ENCODE measurements around the gene CD58.

Gene CD58

DNA sequence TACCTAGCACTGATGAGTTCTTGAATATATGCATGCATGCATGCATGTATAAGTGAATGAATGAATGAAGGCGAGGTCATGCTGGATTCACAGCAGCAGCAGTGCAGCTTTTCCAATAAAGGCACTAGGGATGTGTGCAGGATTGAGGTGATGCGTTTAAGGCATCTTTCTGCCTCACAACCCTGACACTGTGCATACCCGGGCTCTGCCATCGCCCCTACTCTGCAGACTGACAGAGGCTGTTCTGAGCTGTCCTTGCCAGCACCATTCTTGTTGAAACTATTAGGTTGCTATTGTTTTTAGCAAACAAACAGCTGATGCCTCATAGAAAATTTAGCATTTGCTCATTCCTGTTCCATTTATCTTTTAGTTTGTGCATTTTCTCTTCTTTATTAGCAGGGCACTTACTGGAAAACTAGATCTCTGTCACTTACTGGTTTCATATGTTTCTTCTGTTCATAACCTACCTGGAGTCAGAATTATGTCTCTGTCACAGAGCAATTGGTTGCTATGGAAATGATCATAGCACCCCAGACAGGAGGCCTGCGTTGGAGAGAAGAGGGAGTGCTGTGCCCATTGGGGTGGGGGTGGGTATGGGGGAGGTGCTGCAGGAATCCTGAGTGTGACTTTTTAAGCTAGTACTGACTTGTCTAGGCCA, 79.0 kb downstream of the CD58 start:
- Histone ChIP-seq H3K27me3 (ENCODE audit: insufficient read depth, low read depth, severe bottlenecking) (no peaks in the 10 kb centered on the region), H3K4me3 (ENCODE audit: low read depth, low read length) (no peak overlapping the region), H3K9me3 (ENCODE audit: severe bottlenecking) (no peaks in the 10 kb centered on the region), H3K27ac (no peak overlapping the region), H3K36me3 (no peaks in the 10 kb centered on the region)
- no peak for DNase-seq
- TF ChIP-seq, protein P1, sequence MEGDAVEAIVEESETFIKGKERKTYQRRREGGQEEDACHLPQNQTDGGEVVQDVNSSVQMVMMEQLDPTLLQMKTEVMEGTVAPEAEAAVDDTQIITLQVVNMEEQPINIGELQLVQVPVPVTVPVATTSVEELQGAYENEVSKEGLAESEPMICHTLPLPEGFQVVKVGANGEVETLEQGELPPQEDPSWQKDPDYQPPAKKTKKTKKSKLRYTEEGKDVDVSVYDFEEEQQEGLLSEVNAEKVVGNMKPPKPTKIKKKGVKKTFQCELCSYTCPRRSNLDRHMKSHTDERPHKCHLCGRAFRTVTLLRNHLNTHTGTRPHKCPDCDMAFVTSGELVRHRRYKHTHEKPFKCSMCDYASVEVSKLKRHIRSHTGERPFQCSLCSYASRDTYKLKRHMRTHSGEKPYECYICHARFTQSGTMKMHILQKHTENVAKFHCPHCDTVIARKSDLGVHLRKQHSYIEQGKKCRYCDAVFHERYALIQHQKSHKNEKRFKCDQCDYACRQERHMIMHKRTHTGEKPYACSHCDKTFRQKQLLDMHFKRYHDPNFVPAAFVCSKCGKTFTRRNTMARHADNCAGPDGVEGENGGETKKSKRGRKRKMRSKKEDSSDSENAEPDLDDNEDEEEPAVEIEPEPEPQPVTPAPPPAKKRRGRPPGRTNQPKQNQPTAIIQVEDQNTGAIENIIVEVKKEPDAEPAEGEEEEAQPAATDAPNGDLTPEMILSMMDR (IDR thresholded peaks at IDR 0.05; ENCODE audit: low read depth, low read length) = no peak

DNA sequence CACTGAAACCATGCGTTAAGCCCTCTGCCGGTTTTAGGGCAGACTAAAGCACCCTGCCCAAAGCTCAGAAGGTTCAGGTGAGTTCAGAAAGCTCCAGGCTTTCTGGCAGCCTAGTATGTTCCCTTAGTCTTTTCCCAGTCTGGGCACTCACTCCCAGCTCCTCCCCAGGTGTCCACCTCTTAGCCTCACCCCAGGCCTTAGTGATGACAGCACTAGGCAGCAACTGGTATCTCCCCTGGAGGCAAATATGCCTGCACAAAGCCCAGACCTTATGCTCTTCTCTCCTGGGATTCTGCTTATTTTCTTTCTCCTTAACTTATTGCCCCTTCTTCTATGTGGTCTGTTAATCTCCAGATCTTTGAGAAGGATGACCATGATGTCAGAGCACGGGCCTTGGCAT, 80.2 kb downstream of the CD58 start:
- TF ChIP-seq, protein P1 (IDR thresholded peaks at IDR 0.05; ENCODE audit: low read depth, low read length) = no peak
- Histone ChIP-seq H3K4me3 (ENCODE audit: low read depth, low read length) (no peak overlapping the region), H3K27ac (no peak overlapping the region), H3K9me3 (ENCODE audit: severe bottlenecking) (no peaks in the 10 kb centered on the region), H3K36me3 (no peaks in the 10 kb centered on the region), H3K27me3 (ENCODE audit: insufficient read depth, low read depth, severe bottlenecking) (no peaks in the 10 kb centered on the region)
- no peak for DNase-seq

DNA sequence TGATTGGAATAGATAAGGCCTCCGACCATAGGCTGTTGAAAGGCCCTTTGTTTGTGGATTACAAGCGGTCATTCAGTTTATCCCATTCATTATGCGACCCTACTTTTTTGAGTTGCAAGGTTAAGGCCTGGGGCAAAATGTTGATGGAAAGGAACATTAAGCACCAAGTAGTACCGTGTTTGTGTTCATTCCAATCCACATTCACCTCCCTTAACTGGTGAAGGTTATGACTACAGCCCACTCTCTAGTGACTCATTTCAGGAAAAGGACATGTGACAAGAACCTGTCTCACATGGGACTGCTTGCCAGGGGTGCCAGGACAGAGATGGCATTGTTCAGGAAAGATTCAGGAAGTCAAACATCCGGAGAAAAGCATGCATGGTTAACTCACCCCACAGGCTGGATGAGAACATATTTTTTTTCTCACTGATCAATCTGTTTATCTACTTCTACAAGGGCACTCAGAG, 81.6 kb downstream of the CD58 start:
- no peaks in the 10 kb centered on the region for H3K36me3 ChIP-seq
- H3K4me3 ChIP-seq (ENCODE audit: low read depth, low read length) = no peak overlapping the region
- no peak overlapping the region for H3K27ac ChIP-seq
- TF ChIP-seq, protein P1 (IDR thresholded peaks at IDR 0.05; ENCODE audit: low read depth, low read length) = no peak
- H3K9me3 ChIP-seq (ENCODE audit: severe bottlenecking) = no peaks in the 10 kb centered on the region
- no peak for DNase-seq
- H3K27me3 ChIP-seq (ENCODE audit: insufficient read depth, low read depth, severe bottlenecking) = no peaks in the 10 kb centered on the region

DNA sequence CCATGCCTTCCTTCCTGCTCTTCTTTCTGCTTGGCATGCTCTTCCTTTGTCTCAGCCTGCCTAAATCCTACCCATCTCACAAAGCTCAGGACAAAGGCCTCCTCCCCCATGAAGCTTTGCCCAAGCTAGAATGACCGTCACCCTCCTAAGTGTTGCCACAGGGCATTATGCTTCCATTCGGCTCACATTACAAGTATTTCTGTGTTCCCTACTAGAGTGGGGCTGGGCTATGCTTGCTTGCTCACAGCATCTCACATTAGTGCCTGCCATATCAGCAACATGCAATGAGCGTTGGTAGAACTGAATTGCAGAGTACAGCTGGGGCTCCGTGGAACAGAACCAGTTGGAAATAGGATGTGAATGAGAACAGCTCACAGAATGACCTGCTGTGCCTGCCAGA, 82.8 kb downstream of the CD58 start:
- no peak overlapping the region for H3K27ac ChIP-seq
- H3K27me3 ChIP-seq (ENCODE audit: insufficient read depth, low read depth, severe bottlenecking) = no peaks in the 10 kb centered on the region
- DNase-seq = no peak
- H3K9me3 ChIP-seq (ENCODE audit: severe bottlenecking) = no peaks in the 10 kb centered on the region
- no peaks in the 10 kb centered on the region for H3K36me3 ChIP-seq
- no peak overlapping the region for H3K4me3 ChIP-seq (ENCODE audit: low read depth, low read length)
- TF ChIP-seq, protein P1 (IDR thresholded peaks at IDR 0.05; ENCODE audit: low read depth, low read length) = no peak

DNA sequence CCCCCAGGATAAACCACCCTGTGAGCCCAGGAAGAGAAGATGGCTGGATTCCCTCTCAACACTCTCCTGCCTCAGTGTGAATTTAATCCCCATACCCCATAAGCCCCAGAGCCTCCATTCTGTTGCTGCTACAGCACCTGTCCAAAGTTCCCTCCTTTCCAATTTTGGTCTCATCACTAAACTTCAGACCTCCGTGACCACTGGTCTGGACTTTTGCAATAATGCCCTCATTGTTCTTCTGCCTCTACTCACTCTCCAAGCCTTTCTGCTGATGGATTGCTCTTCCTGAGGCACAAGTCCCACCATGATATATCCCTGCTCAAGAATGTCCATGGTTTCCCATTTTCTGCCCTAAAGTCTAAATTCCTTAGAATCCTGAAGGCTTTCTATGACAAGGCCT, 83.2 kb downstream of the CD58 start:
- H3K36me3 ChIP-seq = no peaks in the 10 kb centered on the region
- DNase-seq = no peak
- H3K27ac ChIP-seq = no peak overlapping the region
- H3K27me3 ChIP-seq (ENCODE audit: insufficient read depth, low read depth, severe bottlenecking) = no peaks in the 10 kb centered on the region
- H3K9me3 ChIP-seq (ENCODE audit: severe bottlenecking) = no peaks in the 10 kb centered on the region
- H3K4me3 ChIP-seq (ENCODE audit: low read depth, low read length) = no peak overlapping the region
- TF ChIP-seq, protein P1 (IDR thresholded peaks at IDR 0.05; ENCODE audit: low read depth, low read length) = no peak

DNA sequence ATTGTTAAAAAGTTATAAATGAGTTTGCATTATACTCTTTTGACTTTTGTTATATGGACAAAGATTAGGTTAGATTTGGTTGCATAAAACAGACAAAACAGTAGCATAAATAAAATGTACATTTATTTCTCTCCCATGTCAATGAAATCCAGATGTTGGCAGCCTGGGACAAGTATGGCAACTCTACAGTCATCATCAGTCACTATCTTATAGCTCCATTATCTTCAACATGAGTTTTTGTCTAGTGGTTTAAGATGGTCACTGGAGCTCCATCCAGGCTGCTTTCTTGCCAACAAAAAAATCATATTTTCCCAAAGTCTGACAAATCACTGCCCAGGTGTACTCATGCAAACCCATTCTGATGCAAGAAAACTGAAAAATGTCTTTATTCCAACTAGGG, 83.8 kb downstream of the CD58 start:
- H3K27ac ChIP-seq = no peak overlapping the region
- H3K9me3 ChIP-seq (ENCODE audit: severe bottlenecking) = no peaks in the 10 kb centered on the region

More for the DNA sequence above, 83.8 kb downstream of the CD58 start:
- no peaks in the 10 kb centered on the region for H3K36me3 ChIP-seq
- H3K27me3 ChIP-seq (ENCODE audit: insufficient read depth, low read depth, severe bottlenecking) = no peaks in the 10 kb centered on the region
- H3K4me3 ChIP-seq (ENCODE audit: low read depth, low read length) = no peak overlapping the region
- TF ChIP-seq, protein P1 (IDR thresholded peaks at IDR 0.05; ENCODE audit: low read depth, low read length) = no peak
- DNase-seq = no peak
